ENCODE data around the gene VPS51.

Gene VPS51

DNA sequence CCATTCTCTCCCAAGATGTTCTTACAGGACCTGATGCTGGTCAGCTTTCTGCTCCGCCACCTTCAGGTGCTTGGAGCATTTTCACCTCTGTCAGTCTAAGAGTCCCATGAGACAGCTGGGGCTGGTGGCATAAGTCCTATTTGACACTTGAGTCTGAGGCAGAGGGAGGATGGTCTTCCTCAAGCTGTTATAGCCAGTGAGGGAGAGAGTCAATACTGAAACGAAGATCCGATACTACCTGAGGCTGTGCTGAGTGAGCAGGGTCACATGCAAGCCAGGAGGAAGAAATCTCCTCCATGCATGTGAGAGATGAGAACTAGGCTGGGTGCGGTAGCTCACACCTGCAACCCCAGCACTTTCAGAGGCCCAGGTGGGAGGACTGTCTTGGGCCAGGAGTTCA is 6.4 kb upstream of the VPS51 start:
- no peak overlapping the region for H3K4me3 ChIP-seq (ENCODE audit: low read depth, low read length)
- TF ChIP-seq, protein P1, sequence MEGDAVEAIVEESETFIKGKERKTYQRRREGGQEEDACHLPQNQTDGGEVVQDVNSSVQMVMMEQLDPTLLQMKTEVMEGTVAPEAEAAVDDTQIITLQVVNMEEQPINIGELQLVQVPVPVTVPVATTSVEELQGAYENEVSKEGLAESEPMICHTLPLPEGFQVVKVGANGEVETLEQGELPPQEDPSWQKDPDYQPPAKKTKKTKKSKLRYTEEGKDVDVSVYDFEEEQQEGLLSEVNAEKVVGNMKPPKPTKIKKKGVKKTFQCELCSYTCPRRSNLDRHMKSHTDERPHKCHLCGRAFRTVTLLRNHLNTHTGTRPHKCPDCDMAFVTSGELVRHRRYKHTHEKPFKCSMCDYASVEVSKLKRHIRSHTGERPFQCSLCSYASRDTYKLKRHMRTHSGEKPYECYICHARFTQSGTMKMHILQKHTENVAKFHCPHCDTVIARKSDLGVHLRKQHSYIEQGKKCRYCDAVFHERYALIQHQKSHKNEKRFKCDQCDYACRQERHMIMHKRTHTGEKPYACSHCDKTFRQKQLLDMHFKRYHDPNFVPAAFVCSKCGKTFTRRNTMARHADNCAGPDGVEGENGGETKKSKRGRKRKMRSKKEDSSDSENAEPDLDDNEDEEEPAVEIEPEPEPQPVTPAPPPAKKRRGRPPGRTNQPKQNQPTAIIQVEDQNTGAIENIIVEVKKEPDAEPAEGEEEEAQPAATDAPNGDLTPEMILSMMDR (IDR thresholded peaks at IDR 0.05; ENCODE audit: borderline replicate concordance, insufficient read depth, low read depth, low read length): no peak

DNA sequence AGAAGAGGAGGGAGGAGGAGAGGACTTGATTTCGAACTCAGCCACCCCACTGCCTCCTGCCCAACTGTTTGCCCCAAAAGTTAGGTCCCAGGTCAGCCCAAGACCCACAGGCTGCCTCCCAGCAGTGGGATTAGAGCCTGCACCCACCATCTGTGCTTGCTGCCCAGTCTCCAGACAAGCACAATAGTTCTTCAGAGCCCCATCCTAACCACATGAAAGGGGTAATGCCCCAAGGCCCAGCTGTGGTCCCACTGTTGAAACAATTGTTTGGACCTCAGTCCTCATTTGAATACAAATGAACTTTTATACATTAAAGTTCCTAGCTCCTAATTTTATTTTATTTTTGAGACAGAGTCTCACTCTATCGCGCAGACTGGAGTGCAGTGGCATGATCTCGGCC is 5.4 kb upstream of the VPS51 start:
- TF ChIP-seq, protein P1 (IDR thresholded peaks at IDR 0.05; ENCODE audit: borderline replicate concordance, insufficient read depth, low read depth, low read length): no peak
- H3K4me3 ChIP-seq (ENCODE audit: low read depth, low read length): no peak overlapping the region

DNA sequence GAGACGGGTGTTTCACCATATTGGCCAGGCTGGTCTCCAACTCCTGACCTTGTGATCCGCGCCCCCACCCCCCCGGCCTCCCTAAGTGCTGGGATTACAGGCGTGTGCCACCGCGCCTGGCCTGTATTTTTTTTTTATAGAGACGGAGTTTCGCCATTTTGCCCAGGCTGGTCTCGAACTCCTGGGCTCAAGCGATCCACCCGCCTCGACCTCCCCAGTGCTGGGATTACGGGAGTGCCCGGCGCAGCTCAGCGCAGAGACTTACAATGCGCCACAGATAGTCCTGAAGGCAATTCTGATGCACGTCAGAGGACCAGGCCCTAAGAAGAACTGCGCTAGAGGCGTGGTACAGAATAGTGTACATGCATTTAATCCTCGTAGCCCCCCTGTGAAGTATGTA is 587 bp upstream of the VPS51 start:
- TF ChIP-seq, protein P1 (IDR thresholded peaks at IDR 0.05; ENCODE audit: borderline replicate concordance, insufficient read depth, low read depth, low read length): no peak
- H3K4me3 ChIP-seq (ENCODE audit: low read depth, low read length): no peak overlapping the region

DNA sequence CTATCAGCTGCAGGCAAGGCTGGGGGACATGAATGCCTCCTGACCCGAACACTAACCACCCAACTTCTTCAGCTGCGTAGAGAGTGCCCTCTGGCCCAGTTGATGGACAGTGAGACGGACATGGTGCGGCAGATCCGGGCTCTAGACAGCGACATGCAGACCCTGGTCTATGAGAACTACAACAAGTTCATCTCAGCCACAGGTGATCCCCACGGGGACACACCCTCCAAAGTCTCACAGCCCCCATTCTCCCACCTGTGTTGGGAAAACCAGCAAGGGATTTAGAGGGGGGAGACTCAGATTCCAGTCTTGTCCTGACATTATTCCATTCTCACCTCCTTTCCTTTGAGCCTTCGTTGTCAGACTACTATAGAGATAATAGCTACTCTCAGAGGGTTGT is 912 bp downstream of the VPS51 start:
- TF ChIP-seq, protein P1 (IDR thresholded peaks at IDR 0.05; ENCODE audit: borderline replicate concordance, insufficient read depth, low read depth, low read length): no peak
- peak overlapping the region; percentile 65 for H3K4me3 ChIP-seq (ENCODE audit: low read depth, low read length)

DNA sequence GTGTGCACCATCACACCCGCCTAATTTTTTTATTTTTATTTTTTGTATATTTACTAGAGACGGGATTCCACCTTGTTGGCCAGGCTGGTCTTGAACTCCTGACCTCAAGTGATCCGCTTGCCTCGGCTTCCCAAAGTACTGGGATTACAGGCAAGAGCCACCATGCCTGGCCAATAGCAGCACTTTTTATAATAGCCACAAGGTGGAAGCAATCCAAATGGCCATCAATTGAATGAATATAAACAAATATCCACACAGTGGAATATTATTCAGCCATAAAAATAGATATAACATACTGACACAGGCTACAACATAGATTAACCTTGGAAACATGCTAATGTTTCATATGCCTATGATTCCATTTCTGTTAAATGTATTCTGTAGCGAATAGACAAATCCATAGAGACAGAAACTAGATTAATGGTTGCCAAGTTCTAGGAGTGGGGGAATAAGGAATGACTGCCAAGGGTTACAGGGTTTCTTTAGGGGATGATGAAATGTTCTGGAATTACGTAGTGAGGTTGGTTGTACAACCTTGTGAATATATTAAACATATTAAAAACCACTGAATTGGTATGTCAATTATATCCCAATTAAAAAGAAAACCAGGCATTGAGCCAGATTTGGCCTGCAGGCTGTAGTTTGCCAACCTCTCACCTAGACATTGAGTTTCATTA is 4.8 kb downstream of the VPS51 start:
- no peak overlapping the region for H3K4me3 ChIP-seq (ENCODE audit: low read depth, low read length)
- TF ChIP-seq, protein P1 (IDR thresholded peaks at IDR 0.05; ENCODE audit: borderline replicate concordance, insufficient read depth, low read depth, low read length): no peak

DNA sequence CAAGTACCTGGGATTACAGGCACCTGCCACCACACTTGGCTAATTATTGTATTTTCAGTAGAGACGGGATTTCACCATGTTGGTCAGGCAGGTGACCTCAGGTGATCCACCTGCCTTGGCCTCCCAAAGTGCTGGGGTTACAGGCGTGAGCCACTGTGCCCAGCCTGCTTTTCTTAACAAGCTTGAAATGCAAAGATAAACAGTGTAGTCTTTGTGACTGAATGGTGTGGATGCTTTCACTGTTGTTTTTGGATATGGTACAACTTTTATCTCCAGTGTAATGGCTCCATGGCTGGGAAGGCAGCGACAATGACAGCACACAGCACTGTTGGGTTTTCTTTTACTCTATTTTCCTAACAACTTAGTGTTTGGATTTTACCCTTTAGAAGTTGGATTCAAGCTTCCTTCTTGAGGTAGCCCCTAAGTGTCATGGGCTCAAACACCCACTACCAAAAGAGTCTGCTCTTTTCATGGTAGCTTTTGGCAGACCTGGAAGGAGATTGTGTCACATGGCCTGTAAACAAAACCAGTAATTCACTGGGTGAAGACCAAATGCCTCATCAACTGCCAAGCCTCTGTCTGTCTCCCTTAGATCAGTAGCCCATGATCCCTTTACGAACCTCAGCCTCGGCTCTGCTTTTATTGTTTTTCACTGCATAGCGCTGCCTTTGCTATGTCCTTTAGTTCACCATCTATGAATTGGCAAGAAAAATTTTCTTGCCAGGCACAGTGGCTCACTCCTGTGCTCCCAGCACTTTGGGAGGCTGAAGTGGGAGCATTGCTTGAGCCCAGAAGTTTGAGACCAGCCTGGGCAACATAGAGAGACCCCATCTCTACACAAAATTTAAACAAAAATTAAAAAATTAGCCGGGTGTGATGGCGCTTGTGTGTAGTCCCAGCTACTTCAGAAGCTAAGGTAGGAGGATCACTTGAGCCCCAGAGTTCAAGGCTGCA is 6.4 kb downstream of the VPS51 start:
- no peak overlapping the region for H3K4me3 ChIP-seq (ENCODE audit: low read depth, low read length)
- TF ChIP-seq, protein P1 (IDR thresholded peaks at IDR 0.05; ENCODE audit: borderline replicate concordance, insufficient read depth, low read depth, low read length): no peak

Measured in GM12875 (cell line).